ENCODE data around the gene NME5. TPM values are rescaled to one million over a fixed set of nuclear protein-coding genes. Genes with fewer than 3 reads are reported as not detected.

Gene NME5
- total and polyA plus RNA-seq, 2 of the 13 experiments (the other 11 are each of a cell fraction or from before 2014, with no cell fraction given), result 0.18 TPM; not detected in 1

DNA sequence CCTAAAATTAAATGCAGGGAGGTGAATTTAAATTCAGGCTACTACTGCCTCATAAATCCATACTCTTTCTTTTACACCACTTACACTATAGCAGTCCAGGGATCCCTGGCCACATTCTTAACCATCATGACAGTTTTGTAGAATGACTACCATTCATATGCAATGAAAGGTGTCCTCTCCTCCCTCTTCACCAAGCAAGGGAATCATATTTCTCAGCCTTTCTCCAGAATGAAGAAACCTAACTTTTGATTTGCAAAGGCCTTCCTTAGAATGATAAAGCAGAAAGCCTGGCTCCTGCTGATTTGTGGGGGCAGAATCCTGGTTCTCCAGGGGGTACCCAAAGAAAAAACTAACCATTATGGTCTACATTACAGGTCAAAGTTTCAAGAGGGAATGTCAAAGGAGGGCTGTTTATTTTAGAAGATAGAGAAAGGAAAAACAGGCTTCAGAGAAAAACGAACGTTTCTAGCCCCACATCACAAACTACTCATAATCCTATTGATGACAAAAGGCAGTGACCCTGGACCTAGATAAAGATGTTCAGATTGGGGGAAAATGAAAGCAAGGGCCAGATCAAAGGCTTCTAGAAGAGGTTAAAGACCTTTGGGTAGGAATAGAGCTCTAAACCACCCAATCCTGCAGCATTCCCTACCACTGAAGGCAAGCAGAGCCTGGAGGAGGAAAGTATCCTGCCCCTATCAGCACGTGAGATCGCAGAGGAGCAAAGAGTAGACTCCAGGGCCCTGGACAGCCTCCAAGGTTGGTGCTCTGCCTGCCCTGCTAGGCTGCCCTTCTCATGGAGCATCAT is 43.9 kb downstream of the NME5 start:
- peak overlapping the region; percentile 61 for H3K27ac ChIP-seq (ENCODE audit: extremely low read length, insufficient read depth, low read length)
- H3K79me2 ChIP-seq (ENCODE audit: insufficient read depth, low read length), result no peaks in the 10 kb centered on the region
- intact Hi-C loops (cut with micrococcal nuclease; ENCODE audit: unreplicated experiment) (no loop called here), in situ Hi-C loops (cut with HindIII; ENCODE audit: extremely low pct_ligation_motif_present, low pct_unique_long_range_greater_than_20kb) (no loop called here)
- no TSS peak for BruUV-seq (replicated peaks)
- peak; percentile 86 for DNase-seq (ENCODE audit: low spot score)
- H3K9ac ChIP-seq (ENCODE audit: insufficient read depth, low read depth, low read length), result no peak overlapping the region
- peak; percentile 93 for FAIRE-seq
- 3% methylated on average over 4 of the region's 4 CpGs for WGBS (ENCODE audit: low lambda C conversion rate)
- peaks cover 62% of the 10 kb centered on the region for H3K4me1 ChIP-seq (ENCODE audit: insufficient read depth, low read length)
- H3K27me3 ChIP-seq (ENCODE audit: control insufficient read depth in 1 of 2, insufficient read depth in 2 of 2, low read length in 2 of 2), result no peaks in the 10 kb centered on the region
- no peak overlapping the region for H2AFZ ChIP-seq (ENCODE audit: low read length)
- H3K9me3 ChIP-seq (ENCODE audit: low read length), result no peaks in the 10 kb centered on the region
- H3K36me3 ChIP-seq (replicated peaks in 1 of 2; ENCODE audit: control insufficient read depth in 1 of 2, insufficient read depth in 2 of 2, low read length in 2 of 2), result no peaks in the 10 kb centered on the region
- H3K4me3 ChIP-seq (replicated peaks in 1 of 3; ENCODE audit: insufficient read depth in 1 of 3, low read depth in 2 of 3, low read length in 3 of 3), result peak overlapping the region in 1 of 3 experiments; percentile 53; a peak in 2 of 6 replicates
- H4K20me1 ChIP-seq (ENCODE audit: insufficient read depth, low read length), result no peaks in the 10 kb centered on the region
- H3K4me2 ChIP-seq (ENCODE audit: low read depth, low read length), result peak overlapping the region; percentile 67
- ATAC-seq, result peak; percentile 92
- ChIA-PET CTCF (ENCODE audit: low intra/inter-chr PET ratio, low total read pairs) (no interaction called here), POLR2A (no interaction called here)
- TF ChIP-seq MZF1 (CRISPR knock-in tag; IDR thresholded peaks at IDR 0.05; ENCODE audit: borderline replicate concordance) (no peak), MLX (CRISPR knock-in tag; IDR thresholded peaks at IDR 0.05) (no peak), DNMT1 (CRISPR knock-in tag; IDR thresholded peaks at IDR 0.05) (no peak), HMG20A (CRISPR knock-in tag; IDR thresholded peaks at IDR 0.05; ENCODE audit: borderline replicate concordance) (peak; percentile 52; the same call in 1 of the 2 replicates), NPAS2 (CRISPR knock-in tag; IDR thresholded peaks at IDR 0.05; ENCODE audit: borderline replicate concordance) (no peak), TIGD3 (CRISPR knock-in tag; IDR thresholded peaks at IDR 0.05; ENCODE audit: borderline replicate concordance) (no peak), FOXP1 (IDR thresholded peaks at IDR 0.05) (no peak), FOXP1 (CRISPR knock-in tag; IDR thresholded peaks at IDR 0.05) (peak; percentile 51; the same call in 1 of the 2 replicates), HNF1A (IDR thresholded peaks at IDR 0.05; ENCODE audit: low read depth) (no peak), HNF1A (CRISPR knock-in tag; IDR thresholded peaks at IDR 0.05; ENCODE audit: borderline replicate concordance) (peak; percentile 23; the same call in 1 of the 2 replicates), ZNF556 (CRISPR knock-in tag; IDR thresholded peaks at IDR 0.05; ENCODE audit: borderline replicate concordance) (no peak), GLI4 (CRISPR knock-in tag; IDR thresholded peaks at IDR 0.05; ENCODE audit: borderline replicate concordance) (no peak)
- TF ChIP-seq, protein P1, sequence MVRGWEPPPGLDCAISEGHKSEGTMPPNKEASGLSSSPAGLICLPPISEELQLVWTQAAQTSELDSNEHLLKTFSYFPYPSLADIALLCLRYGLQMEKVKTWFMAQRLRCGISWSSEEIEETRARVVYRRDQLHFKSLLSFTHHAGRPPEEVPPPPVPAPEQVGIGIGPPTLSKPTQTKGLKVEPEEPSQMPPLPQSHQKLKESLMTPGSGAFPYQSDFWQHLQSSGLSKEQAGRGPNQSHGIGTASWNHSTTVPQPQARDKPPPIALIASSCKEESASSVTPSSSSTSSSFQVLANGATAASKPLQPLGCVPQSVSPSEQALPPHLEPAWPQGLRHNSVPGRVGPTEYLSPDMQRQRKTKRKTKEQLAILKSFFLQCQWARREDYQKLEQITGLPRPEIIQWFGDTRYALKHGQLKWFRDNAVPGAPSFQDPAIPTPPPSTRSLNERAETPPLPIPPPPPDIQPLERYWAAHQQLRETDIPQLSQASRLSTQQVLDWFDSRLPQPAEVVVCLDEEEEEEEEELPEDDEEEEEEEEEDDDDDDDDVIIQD (CRISPR knock-in tag; IDR thresholded peaks at IDR 0.05; ENCODE audit: low read depth), result no peak
- TF ChIP-seq, protein P2, sequence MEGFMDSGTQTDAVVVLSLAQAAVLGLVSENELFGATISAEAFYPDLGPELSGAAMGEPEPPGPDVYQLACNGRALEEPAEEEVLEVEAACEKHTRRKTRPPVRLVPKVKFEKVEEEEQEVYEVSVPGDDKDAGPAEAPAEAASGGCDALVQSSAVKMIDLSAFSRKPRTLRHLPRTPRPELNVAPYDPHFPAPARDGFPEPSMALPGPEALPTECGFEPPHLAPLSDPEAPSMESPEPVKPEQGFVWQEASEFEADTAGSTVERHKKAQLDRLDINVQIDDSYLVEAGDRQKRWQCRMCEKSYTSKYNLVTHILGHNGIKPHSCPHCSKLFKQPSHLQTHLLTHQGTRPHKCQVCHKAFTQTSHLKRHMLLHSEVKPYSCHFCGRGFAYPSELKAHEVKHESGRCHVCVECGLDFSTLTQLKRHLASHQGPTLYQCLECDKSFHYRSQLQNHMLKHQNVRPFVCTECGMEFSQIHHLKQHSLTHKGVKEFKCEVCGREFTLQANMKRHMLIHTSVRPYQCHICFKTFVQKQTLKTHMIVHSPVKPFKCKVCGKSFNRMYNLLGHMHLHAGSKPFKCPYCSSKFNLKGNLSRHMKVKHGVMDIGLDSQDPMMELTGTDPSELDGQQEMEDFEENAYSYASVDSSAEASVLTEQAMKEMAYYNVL (CRISPR knock-in tag; IDR thresholded peaks at IDR 0.05; ENCODE audit: borderline replicate concordance), result peak; percentile 79; the same call in 1 of the 2 replicates
